ENCODE measurements around the gene GRWD1.
A peak's percentile ranks its signal among the peaks of the same experiment; 100 is the strongest.

GRWD1 gene

DNA sequence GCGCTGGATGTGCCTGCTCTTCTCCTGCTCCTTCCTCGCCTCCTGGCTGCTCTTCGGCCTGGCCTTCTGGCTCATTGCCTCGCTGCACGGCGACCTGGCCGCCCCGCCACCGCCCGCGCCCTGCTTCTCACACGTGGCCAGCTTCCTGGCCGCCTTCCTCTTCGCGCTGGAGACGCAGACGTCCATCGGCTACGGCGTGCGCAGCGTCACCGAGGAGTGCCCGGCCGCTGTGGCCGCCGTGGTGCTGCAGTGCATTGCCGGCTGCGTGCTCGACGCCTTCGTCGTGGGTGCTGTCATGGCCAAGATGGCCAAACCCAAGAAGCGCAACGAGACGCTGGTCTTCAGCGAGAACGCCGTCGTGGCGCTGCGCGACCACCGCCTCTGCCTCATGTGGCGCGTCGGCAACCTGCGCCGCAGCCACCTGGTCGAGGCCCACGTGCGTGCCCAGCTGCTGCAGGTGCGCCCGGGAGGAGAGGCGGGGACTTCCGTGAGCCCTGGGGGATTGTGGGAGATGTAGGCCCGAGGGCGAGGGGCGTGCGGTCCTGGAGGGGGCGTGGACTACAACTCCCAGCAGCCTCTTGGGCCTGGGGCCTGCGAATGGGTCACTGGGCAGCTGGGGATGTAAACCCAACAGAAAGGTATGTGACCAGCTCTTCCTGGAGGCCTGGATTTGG, 16.3 kb downstream of the GRWD1 start:
- H3K27ac ChIP-seq (ENCODE audit: low read length) = no peak overlapping the region
- no peak overlapping the region for H3K4me3 ChIP-seq (ENCODE audit: low read length)
- no peaks in the 10 kb centered on the region for H3K9me3 ChIP-seq (ENCODE audit: insufficient read depth, low read depth, low read length)
- no peaks in the 10 kb centered on the region for H3K4me1 ChIP-seq (ENCODE audit: insufficient read depth, low read length)
- 0 out of 2 replicates have a peak, but pooled peaks cover 4% of the 10 kb centered on the region for H3K27me3 ChIP-seq (ENCODE audit: insufficient read depth, low read length)
- no peak overlapping the region for H3K9ac ChIP-seq (ENCODE audit: low read depth, low read length)
- H3K36me3 ChIP-seq (ENCODE audit: insufficient read depth, low read depth, low read length) = peaks cover 3% of the 10 kb centered on the region

DNA sequence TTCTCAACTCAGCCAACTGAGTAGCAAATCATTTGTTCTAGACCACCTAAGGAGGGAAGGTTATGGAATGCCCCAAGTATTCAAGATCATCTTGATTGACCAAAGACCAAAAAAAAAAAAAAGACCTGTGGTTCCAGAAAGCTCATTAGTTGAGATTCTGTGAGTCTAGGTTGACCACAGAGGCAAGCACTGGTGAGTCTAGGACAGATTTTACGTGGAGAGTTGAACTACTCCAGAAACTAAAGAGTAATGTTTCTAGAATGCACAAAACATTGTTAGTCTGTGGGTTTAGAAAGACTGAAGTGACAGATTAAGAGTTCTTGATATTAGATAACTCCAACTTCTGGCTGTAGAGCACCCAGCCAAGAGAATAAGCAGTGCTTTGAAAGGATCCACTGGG, 19.4 kb downstream of the GRWD1 start:
- Histone ChIP-seq H3K27ac (ENCODE audit: low read length) (no peak overlapping the region), H3K9me3 (ENCODE audit: insufficient read depth, low read depth, low read length) (no peaks in the 10 kb centered on the region), H3K27me3 (ENCODE audit: insufficient read depth, low read length) (0 out of 2 replicates have a peak, but pooled peaks cover 4% of the 10 kb centered on the region), H3K4me3 (ENCODE audit: low read length) (no peak overlapping the region), H3K9ac (ENCODE audit: low read depth, low read length) (no peak overlapping the region), H3K4me1 (ENCODE audit: insufficient read depth, low read length) (no peaks in the 10 kb centered on the region), H3K36me3 (ENCODE audit: insufficient read depth, low read depth, low read length) (0 out of 2 replicates have a peak, but pooled peaks cover 1% of the 10 kb centered on the region)

DNA sequence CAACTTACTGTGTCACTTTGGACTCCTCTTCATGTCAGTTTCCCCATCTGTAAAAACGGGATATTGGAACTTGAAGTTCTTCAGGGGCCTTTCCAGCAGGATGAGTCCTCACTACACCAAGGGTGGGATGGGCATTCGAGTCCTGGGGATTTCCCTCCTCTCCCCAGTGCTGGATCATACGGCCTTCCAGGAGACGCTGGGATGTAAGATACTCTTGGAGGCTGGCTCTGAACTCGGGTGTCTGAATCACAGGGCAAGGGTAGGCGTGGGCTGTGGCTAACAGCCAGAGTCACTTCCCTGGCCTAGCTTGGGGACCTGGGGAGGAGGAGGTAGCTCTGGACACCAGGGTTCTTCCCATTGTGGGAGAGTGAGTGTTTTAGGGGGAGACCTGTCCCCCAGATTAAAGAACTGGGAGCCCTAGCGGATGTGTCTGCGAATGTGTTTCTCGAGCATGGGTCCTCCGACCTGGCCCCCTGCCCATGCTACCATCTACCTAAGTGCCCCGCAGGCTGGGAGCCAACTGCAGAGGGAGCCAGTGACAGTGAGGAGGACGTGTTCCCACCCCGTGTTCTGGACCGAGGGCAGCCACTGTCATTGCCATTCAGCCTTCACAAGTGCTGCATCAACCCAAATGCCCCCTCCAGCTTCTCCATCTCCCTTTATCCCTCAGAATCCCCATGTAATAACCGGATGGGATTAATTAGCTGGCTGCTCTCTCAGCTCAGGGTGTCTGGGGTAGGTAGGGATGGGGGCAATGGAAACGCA, 21.0 kb downstream of the GRWD1 start:
- H3K36me3 ChIP-seq (ENCODE audit: insufficient read depth, low read depth, low read length) = peaks cover 16% of the 10 kb centered on the region
- no peak overlapping the region for H3K9ac ChIP-seq (ENCODE audit: low read depth, low read length)
- H3K27me3 ChIP-seq (ENCODE audit: insufficient read depth, low read length) = 0 out of 2 replicates have a peak, but pooled peaks cover 4% of the 10 kb centered on the region
- H3K4me3 ChIP-seq (ENCODE audit: low read length) = no peak overlapping the region
- no peak overlapping the region for H3K27ac ChIP-seq (ENCODE audit: low read length)
- H3K4me1 ChIP-seq (ENCODE audit: insufficient read depth, low read length) = no peaks in the 10 kb centered on the region
- H3K9me3 ChIP-seq (ENCODE audit: insufficient read depth, low read depth, low read length) = no peaks in the 10 kb centered on the region

- Histone ChIP-seq H3K9ac (ENCODE audit: low read depth, low read length) (peak overlapping the region; percentile 97; the same call in 1 of the 2 replicates), H3K4me3 (ENCODE audit: low read length) (peak overlapping the region; percentile 93), H3K27me3 (ENCODE audit: insufficient read depth, low read length) (0 out of 2 replicates have a peak, but pooled peaks cover 4% of the 10 kb centered on the region), H3K27ac (ENCODE audit: low read length) (peak overlapping the region; percentile 91), H3K4me1 (ENCODE audit: insufficient read depth, low read length) (no peaks in the 10 kb centered on the region), H3K36me3 (ENCODE audit: insufficient read depth, low read depth, low read length) (peaks cover 36% of the 10 kb centered on the region), H3K9me3 (ENCODE audit: insufficient read depth, low read depth, low read length) (no peaks in the 10 kb centered on the region)
Measured at GRCh38 chr19:48468772-48469288, 23.0 kb downstream of the GRWD1 start.

GRCh38 chr19:48469289-48469881, 23.6 kb downstream of the GRWD1 start, which contains the start of gene CYTH2:
Gene CYTH2, plus strand, starts transcription at chr19:48469369. Its CDS starts 139 bp downstream, at chr19:48469508.
- Histone ChIP-seq H3K27ac (ENCODE audit: low read length) (peak within 1 kb of the TSS; percentile 91), H3K4me1 (ENCODE audit: insufficient read depth, low read length) (no peaks in the 10 kb centered on the region), H3K27me3 (ENCODE audit: insufficient read depth, low read length) (0 out of 2 replicates have a peak, but pooled peaks cover 4% of the 10 kb centered on the region), H3K4me3 (ENCODE audit: low read length) (peak within 1 kb of the TSS; percentile 93), H3K9me3 (ENCODE audit: insufficient read depth, low read depth, low read length) (no peaks in the 10 kb centered on the region), H3K36me3 (ENCODE audit: insufficient read depth, low read depth, low read length) (peaks cover 42% of the 10 kb centered on the region), H3K9ac (ENCODE audit: low read depth, low read length) (peak within 1 kb of the TSS; percentile 97)

DNA sequence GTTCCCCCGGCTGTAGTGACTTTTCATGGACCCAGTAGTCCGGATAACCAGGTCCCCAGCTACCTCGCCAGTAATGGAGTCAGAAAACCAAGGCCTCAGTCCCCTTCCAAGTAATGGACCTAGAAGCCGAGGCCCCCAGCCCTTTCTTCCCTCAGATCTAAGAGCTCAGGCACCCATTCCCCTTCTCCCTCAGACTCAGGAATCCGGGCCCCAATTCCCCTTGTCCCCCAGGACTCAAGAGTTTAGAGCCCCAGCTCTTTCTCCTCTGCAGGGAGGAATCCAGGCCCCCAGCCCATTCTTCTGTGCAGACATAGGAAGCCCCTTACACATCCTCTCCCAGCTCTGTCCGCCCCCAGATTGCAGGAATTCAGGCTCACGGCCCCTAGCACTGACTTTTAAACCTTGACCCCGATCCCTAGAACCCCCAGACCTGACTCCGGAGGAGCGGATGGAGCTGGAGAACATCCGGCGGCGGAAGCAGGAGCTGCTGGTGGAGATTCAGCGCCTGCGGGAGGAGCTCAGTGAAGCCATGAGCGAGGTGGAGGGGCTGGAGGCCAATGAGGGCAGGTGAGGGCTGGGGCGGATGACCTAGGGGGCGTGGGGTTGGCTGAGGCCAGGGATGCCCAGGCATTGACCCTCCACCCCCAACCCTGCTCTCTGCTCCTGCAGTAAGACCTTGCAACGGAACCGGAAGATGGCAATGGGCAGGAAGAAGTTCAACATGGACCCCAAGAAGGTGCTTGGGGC, 24.3 kb downstream of the GRWD1 start:
- no peaks in the 10 kb centered on the region for H3K4me1 ChIP-seq (ENCODE audit: insufficient read depth, low read length)
- no peak overlapping the region for H3K27ac ChIP-seq (ENCODE audit: low read length)
- H3K27me3 ChIP-seq (ENCODE audit: insufficient read depth, low read length) = 0 out of 2 replicates have a peak, but pooled peaks cover 4% of the 10 kb centered on the region
- H3K36me3 ChIP-seq (ENCODE audit: insufficient read depth, low read depth, low read length) = peaks cover 49% of the 10 kb centered on the region
- no peaks in the 10 kb centered on the region for H3K9me3 ChIP-seq (ENCODE audit: insufficient read depth, low read depth, low read length)
- H3K9ac ChIP-seq (ENCODE audit: low read depth, low read length) = peak overlapping the region; percentile 97
- H3K4me3 ChIP-seq (ENCODE audit: low read length) = peak overlapping the region; percentile 93

- Histone ChIP-seq H3K4me3 (ENCODE audit: low read length) (no peak overlapping the region), H3K27me3 (ENCODE audit: insufficient read depth, low read length) (no peaks in the 10 kb centered on the region), H3K9me3 (ENCODE audit: insufficient read depth, low read depth, low read length) (no peaks in the 10 kb centered on the region), H3K4me1 (ENCODE audit: insufficient read depth, low read length) (no peaks in the 10 kb centered on the region), H3K27ac (ENCODE audit: low read length) (no peak overlapping the region), H3K9ac (ENCODE audit: low read depth, low read length) (no peak overlapping the region), H3K36me3 (ENCODE audit: insufficient read depth, low read depth, low read length) (peaks cover 56% of the 10 kb centered on the region)
Measured at GRCh38 chr19:48470856-48471255, 25.1 kb downstream of the GRWD1 start.

- Histone ChIP-seq H3K4me3 (ENCODE audit: low read length) (no peak overlapping the region), H3K36me3 (ENCODE audit: insufficient read depth, low read depth, low read length) (peaks cover 66% of the 10 kb centered on the region), H3K4me1 (ENCODE audit: insufficient read depth, low read length) (no peaks in the 10 kb centered on the region), H3K9me3 (ENCODE audit: insufficient read depth, low read depth, low read length) (no peaks in the 10 kb centered on the region), H3K27ac (ENCODE audit: low read length) (no peak overlapping the region), H3K9ac (ENCODE audit: low read depth, low read length) (no peak overlapping the region), H3K27me3 (ENCODE audit: insufficient read depth, low read length) (no peaks in the 10 kb centered on the region)
Measured at GRCh38 chr19:48471836-48472235, 26.1 kb downstream of the GRWD1 start.

GRCh38 chr19:48473161-48473966, 27.6 kb downstream of the GRWD1 start:
- H3K9me3 ChIP-seq (ENCODE audit: insufficient read depth, low read depth, low read length) = no peaks in the 10 kb centered on the region
- no peaks in the 10 kb centered on the region for H3K27me3 ChIP-seq (ENCODE audit: insufficient read depth, low read length)
- H3K27ac ChIP-seq (ENCODE audit: low read length) = no peak overlapping the region
- H3K4me3 ChIP-seq (ENCODE audit: low read length) = no peak overlapping the region
- peaks cover 80% of the 10 kb centered on the region for H3K36me3 ChIP-seq (ENCODE audit: insufficient read depth, low read depth, low read length)
- H3K4me1 ChIP-seq (ENCODE audit: insufficient read depth, low read length) = no peaks in the 10 kb centered on the region
- H3K9ac ChIP-seq (ENCODE audit: low read depth, low read length) = no peak overlapping the region

DNA sequence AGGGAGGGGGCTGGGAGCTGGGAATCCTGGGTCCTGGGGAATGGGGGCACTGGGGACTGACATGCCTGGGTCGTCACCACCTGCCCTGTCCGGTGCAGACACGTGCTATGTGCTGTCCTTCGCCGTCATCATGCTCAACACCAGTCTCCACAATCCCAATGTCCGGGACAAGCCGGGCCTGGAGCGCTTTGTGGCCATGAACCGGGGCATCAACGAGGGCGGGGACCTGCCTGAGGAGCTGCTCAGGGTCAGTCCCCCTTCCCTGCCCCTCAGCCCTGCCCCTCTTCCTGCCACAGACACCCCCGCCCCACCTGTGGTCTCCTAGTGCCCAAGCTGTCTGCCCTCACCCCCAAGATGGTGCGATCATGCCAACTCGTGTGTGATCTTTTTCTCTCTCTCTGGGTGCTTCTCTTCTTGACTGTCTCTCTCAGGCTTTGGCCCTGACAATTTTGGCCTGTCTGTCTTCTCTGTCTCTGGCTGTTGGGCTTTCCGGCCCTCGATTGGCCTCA, 28.4 kb downstream of the GRWD1 start:
- Histone ChIP-seq H3K36me3 (ENCODE audit: insufficient read depth, low read depth, low read length) (peaks cover 85% of the 10 kb centered on the region), H3K9ac (ENCODE audit: low read depth, low read length) (no peak overlapping the region), H3K9me3 (ENCODE audit: insufficient read depth, low read depth, low read length) (no peaks in the 10 kb centered on the region), H3K4me1 (ENCODE audit: insufficient read depth, low read length) (no peaks in the 10 kb centered on the region), H3K4me3 (ENCODE audit: low read length) (no peak overlapping the region), H3K27ac (ENCODE audit: low read length) (no peak overlapping the region), H3K27me3 (ENCODE audit: insufficient read depth, low read length) (no peaks in the 10 kb centered on the region)
